HepG2 (cell line): ENCODE results near the gene TTLL12. TPM values are rescaled to one million over a fixed set of nuclear protein-coding genes. Genes with fewer than 3 reads are reported as not detected.

ENCODE experiments used
- CC2D1A ChIP-seq: sonication (generic); formaldehyde crosslinking; IDR thresholded peaks from 2 replicates; pipeline ENCODE4 v1.8.1; 2023; ENCODE audit warnings: mild to moderate bottlenecking, missing genetic modification reagents
- FOXK2 ChIP-seq: fragments of 450-650 bp; IDR thresholded peaks from 2 replicates; pipeline ENCODE4 v1.6.1; 2016
- GLI4 ChIP-seq: sonication (generic); formaldehyde crosslinking; IDR thresholded peaks from 2 replicates; pipeline ENCODE4 v1.5.1; 2020; ENCODE audit warnings: missing genetic modification reagents, mild to moderate bottlenecking, moderate library complexity, borderline replicate concordance
- HDAC6 ChIP-seq: fragments of 200-600 bp; sonication (generic); IDR thresholded peaks from 2 replicates; pipeline ENCODE4 v1.7.0; 2017; ENCODE audit warnings: mild to moderate bottlenecking, antibody characterized with exemption, low read length, low read depth
- HOXA3 ChIP-seq: sonication (generic); formaldehyde crosslinking; IDR thresholded peaks from 2 replicates; pipeline ENCODE4 v1.5.0; 2020; ENCODE audit warnings: missing genetic modification reagents
- HOXD1 ChIP-seq: sonication (generic); formaldehyde crosslinking; IDR thresholded peaks from 2 replicates; pipeline ENCODE4 v1.5.0; 2020; ENCODE audit warnings: missing genetic modification reagents
- KLF12 ChIP-seq: sonication (generic); formaldehyde crosslinking; IDR thresholded peaks from 2 replicates; pipeline ENCODE4 v1.4.0; 2020; ENCODE audit warnings: missing genetic modification reagents, borderline replicate concordance
- KMT2A ChIP-seq: sonication (generic); formaldehyde crosslinking; IDR thresholded peaks from 2 replicates; pipeline ENCODE4 v1.4.0; 2020; ENCODE audit warnings: missing genetic modification reagents
- MED1 ChIP-seq: sonication (generic); formaldehyde crosslinking; IDR thresholded peaks from 2 replicates; pipeline ENCODE4 v1.4.0; 2020; ENCODE audit warnings: missing genetic modification reagents
- SAP130 ChIP-seq: IDR thresholded peaks from 2 replicates; pipeline ENCODE4 v1.6.1; 2016; ENCODE audit warnings: low read depth
- TBP ChIP-seq: sonication (generic); formaldehyde crosslinking; IDR thresholded peaks from 2 replicates; pipeline ENCODE4 v1.5.0; 2020; ENCODE audit warnings: missing genetic modification reagents
- ZBTB38 ChIP-seq: sonication (generic); formaldehyde crosslinking; IDR thresholded peaks from 2 replicates; pipeline ENCODE4 v1.5.1; 2020; ENCODE audit warnings: mild to moderate bottlenecking, missing genetic modification reagents
- ZNF256 ChIP-seq: sonication (generic); formaldehyde crosslinking; conservative IDR thresholded peaks from 2 replicates; pipeline ENCODE4 v1.4.0; 2020; ENCODE audit warnings: missing genetic modification reagents
- ZNF550 ChIP-seq: sonication (generic); formaldehyde crosslinking; IDR thresholded peaks from 2 replicates; pipeline ENCODE4 v1.4.0; 2020; ENCODE audit warnings: mild to moderate bottlenecking, missing genetic modification reagents, borderline replicate concordance
- ZNF790 ChIP-seq: sonication (generic); formaldehyde crosslinking; IDR thresholded peaks from 2 replicates; pipeline ENCODE4 v1.8.0; 2022; ENCODE audit warnings: missing genetic modification reagents, mild to moderate bottlenecking, borderline replicate concordance
- polyA plus RNA-seq, 8 experiments: library from polyadenylated mRNA; depleted of rRNA in 3 of 8; stranded (reverse) in 7 of 8; unstranded in 1 of 8; fragments of >200 nt; fragmentation: Illumina TruSeq in 4 of 8; extraction: Trizol in 4 of 8; gene quantifications; 2 replicates each; pipeline versions ENCODE4 v1.2.1 to v1.2.3, GENCODE V29; 2011 to 2016; ENCODE audit warnings: low read depth in 4 of 8, missing spikeins in 1 of 8, mixed read lengths in 1 of 8; ENCODE audit not compliant: insufficient read depth in 1 of 8
- total RNA-seq, 5 experiments: library from RNA; depleted of rRNA; stranded (reverse); fragments of >200 nt; fragmentation: Illumina TruSeq; extraction: Trizol; gene quantifications; 2 replicates each; pipeline ENCODE4 v1.2.3, GENCODE V29; 2016; ENCODE audit warnings: low read depth in 1 of 5
- TF ChIP-seq, protein P1 (sequence below): sonication (generic); formaldehyde crosslinking; IDR thresholded peaks from 2 replicates; pipeline ENCODE4 v1.8.0; 2022; ENCODE audit warnings: missing genetic modification reagents, mild to moderate bottlenecking, borderline replicate concordance
- TF ChIP-seq, protein P2 (sequence below): sonication (generic); formaldehyde crosslinking; IDR thresholded peaks from 2 replicates; pipeline ENCODE4 v1.9.0; 2021; ENCODE audit warnings: mild to moderate bottlenecking, missing genetic modification reagents
- TF ChIP-seq, protein P3 (sequence below): sonication (generic); formaldehyde crosslinking; IDR thresholded peaks from 2 replicates; pipeline ENCODE4 v1.4.0; 2020; ENCODE audit warnings: missing genetic modification reagents, mild to moderate bottlenecking, borderline replicate concordance
- TF ChIP-seq, protein P4 (sequence below): sonication (generic); formaldehyde crosslinking; IDR thresholded peaks from 2 replicates; pipeline ENCODE4 v1.5.0; 2020; ENCODE audit warnings: mild to moderate bottlenecking, low read depth, missing genetic modification reagents, borderline replicate concordance

The TTLL12 gene
- total and polyA plus RNA-seq, 2 of the 13 experiments (the other 11 are each of a cell fraction or from before 2014, with no cell fraction given), result 11.9 to 38.1 TPM

DNA sequence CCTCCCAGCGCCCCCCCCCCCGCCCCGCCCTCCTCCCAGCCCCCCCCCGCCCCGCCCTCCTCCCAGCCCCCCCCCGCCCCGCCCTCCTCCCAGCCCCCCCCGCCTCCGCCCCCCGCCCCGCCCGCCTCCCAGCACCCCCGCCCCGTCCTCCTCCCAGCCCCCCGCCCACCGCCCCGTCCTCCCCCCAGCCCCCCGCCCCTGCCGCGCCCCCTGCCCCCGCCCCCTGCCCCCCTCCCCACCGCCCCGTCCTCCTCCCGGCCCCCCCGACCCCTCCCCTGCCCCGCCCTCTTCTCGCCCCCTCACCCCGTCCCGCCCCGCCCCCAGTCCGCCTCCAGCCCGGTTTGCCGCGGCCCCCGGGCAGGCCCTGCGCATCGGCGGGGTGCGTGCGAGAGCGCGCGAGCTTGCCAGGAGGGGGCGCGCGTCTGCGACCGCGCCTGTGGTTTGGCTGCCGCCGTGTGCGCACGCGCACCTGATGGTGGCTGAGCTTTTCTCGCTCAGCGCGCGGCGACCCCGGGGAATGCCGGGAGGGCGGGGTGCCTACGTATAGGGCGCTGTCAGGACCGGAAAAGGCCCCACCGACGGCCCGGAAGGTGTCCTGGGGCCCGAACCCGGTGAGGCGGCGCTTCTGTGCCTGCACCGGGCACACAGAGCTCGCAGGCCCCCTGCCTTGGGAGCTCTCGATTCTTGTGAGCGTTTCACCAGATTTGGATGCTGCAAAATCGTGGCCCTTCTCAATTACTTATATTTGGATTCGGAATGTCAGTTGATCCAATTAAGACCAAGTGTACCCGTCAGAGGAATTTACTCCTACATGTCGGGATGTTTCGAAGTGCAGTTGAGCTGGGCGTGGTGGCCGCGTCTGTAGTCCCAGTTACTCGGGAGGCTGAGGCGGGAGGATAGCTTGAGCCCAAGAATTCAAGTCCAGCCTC, 501 bp upstream of the TTLL12 start (continued):
- TF ChIP-seq, protein P1, sequence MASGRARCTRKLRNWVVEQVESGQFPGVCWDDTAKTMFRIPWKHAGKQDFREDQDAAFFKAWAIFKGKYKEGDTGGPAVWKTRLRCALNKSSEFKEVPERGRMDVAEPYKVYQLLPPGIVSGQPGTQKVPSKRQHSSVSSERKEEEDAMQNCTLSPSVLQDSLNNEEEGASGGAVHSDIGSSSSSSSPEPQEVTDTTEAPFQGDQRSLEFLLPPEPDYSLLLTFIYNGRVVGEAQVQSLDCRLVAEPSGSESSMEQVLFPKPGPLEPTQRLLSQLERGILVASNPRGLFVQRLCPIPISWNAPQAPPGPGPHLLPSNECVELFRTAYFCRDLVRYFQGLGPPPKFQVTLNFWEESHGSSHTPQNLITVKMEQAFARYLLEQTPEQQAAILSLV (CRISPR knock-in tag), result 0 out of 2 replicates have a peak, but pooled peaks have one; percentile 59
- peak; percentile 87; the same call in 1 of the 2 replicates for TF ChIP-seq ZNF256 (CRISPR knock-in tag)
- TF ChIP-seq HOXA3 (CRISPR knock-in tag), result peak; percentile 92
- TF ChIP-seq, protein P2, sequence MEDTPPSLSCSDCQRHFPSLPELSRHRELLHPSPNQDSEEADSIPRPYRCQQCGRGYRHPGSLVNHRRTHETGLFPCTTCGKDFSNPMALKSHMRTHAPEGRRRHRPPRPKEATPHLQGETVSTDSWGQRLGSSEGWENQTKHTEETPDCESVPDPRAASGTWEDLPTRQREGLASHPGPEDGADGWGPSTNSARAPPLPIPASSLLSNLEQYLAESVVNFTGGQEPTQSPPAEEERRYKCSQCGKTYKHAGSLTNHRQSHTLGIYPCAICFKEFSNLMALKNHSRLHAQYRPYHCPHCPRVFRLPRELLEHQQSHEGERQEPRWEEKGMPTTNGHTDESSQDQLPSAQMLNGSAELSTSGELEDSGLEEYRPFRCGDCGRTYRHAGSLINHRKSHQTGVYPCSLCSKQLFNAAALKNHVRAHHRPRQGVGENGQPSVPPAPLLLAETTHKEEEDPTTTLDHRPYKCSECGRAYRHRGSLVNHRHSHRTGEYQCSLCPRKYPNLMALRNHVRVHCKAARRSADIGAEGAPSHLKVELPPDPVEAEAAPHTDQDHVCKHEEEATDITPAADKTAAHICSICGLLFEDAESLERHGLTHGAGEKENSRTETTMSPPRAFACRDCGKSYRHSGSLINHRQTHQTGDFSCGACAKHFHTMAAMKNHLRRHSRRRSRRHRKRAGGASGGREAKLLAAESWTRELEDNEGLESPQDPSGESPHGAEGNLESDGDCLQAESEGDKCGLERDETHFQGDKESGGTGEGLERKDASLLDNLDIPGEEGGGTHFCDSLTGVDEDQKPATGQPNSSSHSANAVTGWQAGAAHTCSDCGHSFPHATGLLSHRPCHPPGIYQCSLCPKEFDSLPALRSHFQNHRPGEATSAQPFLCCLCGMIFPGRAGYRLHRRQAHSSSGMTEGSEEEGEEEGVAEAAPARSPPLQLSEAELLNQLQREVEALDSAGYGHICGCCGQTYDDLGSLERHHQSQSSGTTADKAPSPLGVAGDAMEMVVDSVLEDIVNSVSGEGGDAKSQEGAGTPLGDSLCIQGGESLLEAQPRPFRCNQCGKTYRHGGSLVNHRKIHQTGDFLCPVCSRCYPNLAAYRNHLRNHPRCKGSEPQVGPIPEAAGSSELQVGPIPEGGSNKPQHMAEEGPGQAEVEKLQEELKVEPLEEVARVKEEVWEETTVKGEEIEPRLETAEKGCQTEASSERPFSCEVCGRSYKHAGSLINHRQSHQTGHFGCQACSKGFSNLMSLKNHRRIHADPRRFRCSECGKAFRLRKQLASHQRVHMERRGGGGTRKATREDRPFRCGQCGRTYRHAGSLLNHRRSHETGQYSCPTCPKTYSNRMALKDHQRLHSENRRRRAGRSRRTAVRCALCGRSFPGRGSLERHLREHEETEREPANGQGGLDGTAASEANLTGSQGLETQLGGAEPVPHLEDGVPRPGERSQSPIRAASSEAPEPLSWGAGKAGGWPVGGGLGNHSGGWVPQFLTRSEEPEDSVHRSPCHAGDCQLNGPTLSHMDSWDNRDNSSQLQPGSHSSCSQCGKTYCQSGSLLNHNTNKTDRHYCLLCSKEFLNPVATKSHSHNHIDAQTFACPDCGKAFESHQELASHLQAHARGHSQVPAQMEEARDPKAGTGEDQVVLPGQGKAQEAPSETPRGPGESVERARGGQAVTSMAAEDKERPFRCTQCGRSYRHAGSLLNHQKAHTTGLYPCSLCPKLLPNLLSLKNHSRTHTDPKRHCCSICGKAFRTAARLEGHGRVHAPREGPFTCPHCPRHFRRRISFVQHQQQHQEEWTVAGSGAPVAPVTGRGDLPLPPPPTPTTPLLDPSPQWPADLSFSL (CRISPR knock-in tag), result no peak
- peak; percentile 95 for TF ChIP-seq ZBTB38
- TF ChIP-seq TBP, result 0 out of 2 replicates have a peak, but pooled peaks have one; percentile 47
- TF ChIP-seq HDAC6, result no peak
- TF ChIP-seq, protein P3, sequence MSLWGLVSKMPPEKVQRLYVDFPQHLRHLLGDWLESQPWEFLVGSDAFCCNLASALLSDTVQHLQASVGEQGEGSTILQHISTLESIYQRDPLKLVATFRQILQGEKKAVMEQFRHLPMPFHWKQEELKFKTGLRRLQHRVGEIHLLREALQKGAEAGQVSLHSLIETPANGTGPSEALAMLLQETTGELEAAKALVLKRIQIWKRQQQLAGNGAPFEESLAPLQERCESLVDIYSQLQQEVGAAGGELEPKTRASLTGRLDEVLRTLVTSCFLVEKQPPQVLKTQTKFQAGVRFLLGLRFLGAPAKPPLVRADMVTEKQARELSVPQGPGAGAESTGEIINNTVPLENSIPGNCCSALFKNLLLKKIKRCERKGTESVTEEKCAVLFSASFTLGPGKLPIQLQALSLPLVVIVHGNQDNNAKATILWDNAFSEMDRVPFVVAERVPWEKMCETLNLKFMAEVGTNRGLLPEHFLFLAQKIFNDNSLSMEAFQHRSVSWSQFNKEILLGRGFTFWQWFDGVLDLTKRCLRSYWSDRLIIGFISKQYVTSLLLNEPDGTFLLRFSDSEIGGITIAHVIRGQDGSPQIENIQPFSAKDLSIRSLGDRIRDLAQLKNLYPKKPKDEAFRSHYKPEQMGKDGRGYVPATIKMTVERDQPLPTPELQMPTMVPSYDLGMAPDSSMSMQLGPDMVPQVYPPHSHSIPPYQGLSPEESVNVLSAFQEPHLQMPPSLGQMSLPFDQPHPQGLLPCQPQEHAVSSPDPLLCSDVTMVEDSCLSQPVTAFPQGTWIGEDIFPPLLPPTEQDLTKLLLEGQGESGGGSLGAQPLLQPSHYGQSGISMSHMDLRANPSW (CRISPR knock-in tag), result no peak
- no peak for TF ChIP-seq CC2D1A
- no peak for TF ChIP-seq ZNF550 (CRISPR knock-in tag)
- TF ChIP-seq, protein P4, sequence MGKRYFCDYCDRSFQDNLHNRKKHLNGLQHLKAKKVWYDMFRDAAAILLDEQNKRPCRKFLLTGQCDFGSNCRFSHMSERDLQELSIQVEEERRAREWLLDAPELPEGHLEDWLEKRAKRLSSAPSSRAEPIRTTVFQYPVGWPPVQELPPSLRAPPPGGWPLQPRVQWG (CRISPR knock-in tag), result no peak
- TF ChIP-seq KMT2A (CRISPR knock-in tag), result peak; percentile 72; the same call in 1 of the 2 replicates
- no peak for TF ChIP-seq FOXK2
- peak; percentile 47; the same call in 1 of the 2 replicates for TF ChIP-seq HOXD1 (CRISPR knock-in tag)
- peak; percentile 82 for TF ChIP-seq MED1 (CRISPR knock-in tag)
- TF ChIP-seq KLF12 (CRISPR knock-in tag), result peak; percentile 86
- no peak; the same call in 1 of the 2 replicates for TF ChIP-seq ZNF790 (CRISPR knock-in tag)
- peak; percentile 70 for TF ChIP-seq SAP130 (CRISPR knock-in tag)
- no peak for TF ChIP-seq GLI4 (CRISPR knock-in tag)
